ENCODE measurements around the gene PLEKHG1.

Gene PLEKHG1

DNA sequence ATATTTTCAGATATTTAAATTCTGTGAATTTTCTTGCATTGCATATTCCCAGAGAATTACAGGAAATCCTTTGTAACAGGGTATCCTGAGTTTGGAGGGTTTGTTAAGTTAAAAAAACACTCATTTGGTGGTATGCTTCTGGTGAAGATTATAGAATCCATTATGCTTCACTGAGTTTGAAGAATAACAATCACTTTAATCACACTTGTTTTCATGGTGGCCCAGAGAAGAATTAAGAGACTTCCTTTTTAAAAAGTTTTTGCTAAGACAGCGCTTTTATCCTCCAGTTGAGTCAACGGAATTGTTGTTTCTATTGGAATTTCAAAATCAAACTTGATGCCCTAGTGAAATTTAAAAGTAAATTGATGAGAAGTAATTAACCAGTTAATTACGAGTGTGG, 17.4 kb downstream of the PLEKHG1 start:
- DNase-seq (ENCODE audit: low read depth, low spot score) = no peak
- ChIA-PET CTCF (no interaction called here), POLR2A (no interaction called here)
- TF ChIP-seq, protein P1, sequence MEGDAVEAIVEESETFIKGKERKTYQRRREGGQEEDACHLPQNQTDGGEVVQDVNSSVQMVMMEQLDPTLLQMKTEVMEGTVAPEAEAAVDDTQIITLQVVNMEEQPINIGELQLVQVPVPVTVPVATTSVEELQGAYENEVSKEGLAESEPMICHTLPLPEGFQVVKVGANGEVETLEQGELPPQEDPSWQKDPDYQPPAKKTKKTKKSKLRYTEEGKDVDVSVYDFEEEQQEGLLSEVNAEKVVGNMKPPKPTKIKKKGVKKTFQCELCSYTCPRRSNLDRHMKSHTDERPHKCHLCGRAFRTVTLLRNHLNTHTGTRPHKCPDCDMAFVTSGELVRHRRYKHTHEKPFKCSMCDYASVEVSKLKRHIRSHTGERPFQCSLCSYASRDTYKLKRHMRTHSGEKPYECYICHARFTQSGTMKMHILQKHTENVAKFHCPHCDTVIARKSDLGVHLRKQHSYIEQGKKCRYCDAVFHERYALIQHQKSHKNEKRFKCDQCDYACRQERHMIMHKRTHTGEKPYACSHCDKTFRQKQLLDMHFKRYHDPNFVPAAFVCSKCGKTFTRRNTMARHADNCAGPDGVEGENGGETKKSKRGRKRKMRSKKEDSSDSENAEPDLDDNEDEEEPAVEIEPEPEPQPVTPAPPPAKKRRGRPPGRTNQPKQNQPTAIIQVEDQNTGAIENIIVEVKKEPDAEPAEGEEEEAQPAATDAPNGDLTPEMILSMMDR (IDR thresholded peaks at IDR 0.05; ENCODE audit: insufficient read depth, low read length, missing control alignments) = no peak
- no peak overlapping the region for H3K4me3 ChIP-seq (ENCODE audit: low read depth, low read length)

DNA sequence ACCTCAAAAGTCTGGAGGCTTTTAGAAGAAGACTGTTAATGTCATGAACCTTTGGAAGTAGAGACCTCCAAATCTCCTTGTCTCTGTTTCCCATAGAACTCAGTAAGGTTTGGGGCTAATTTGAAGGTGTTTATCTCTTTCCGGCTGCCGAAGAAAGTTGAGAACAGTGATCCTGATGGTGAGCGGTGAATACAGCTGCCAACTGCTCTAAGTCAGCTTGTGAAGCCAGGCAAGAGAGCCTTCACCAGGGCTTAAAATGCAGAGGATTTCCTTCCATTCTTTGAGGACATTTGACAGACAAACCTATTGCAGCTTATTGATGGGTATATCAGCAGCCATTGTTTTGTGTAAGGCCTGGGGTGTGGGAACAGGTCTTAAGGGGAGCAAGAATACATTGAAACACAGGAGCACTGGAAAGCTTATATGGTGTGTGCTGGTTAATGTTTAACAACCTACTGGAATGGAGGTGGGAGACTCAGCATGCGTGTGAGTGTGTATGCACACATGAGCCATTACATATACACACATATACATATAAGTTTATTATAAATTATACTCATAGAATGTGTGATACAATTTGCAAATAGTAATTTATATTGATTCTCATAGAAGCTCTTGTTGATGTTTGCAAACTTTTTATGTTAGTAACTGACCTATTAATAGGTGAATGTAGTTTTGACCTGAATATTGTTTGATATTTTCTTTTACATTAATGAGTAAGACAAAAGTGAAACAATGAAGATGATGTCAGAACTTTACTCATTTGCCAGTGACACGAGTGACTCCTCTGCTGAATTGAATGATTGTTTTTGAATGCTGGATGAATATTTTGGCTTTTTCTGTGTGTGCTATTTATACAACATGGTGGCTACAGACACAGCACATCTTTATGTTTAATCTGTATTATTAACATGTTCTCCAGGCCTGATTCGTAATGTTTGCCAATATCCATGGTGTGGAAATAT, 18.1 kb downstream of the PLEKHG1 start:
- POLR2A ChIA-PET = no interaction called here
- TF ChIP-seq, protein P1 (IDR thresholded peaks at IDR 0.05; ENCODE audit: insufficient read depth, low read length, missing control alignments) = no peak
- H3K4me3 ChIP-seq (ENCODE audit: low read depth, low read length) = no peak overlapping the region
- CTCF ChIA-PET = no interaction called here
- DNase-seq (ENCODE audit: low read depth, low spot score) = no peak

DNA sequence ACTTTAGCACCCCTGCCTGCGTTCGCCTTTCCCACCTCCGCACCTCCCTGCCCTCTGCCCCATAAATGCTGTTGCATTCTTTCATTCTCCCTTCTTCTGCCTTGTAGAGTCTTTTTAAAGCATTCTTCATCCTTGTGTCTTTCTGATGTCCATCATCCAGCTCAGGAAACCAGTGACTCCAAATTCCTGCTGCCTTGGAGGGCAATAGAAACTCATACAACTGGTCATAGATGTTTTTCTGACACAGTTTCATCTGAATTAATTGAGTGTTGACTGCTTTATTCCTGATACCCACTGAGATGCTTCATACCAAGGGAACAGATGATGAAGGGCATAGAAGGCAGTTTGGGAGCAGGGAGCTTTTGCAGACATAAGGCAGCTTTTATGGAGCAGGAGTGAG, 19.6 kb downstream of the PLEKHG1 start:
- TF ChIP-seq, protein P1 (IDR thresholded peaks at IDR 0.05; ENCODE audit: insufficient read depth, low read length, missing control alignments) = no peak
- H3K4me3 ChIP-seq (ENCODE audit: low read depth, low read length) = no peak overlapping the region
- no peak for DNase-seq (ENCODE audit: low read depth, low spot score)
- CTCF ChIA-PET = no interaction called here
- POLR2A ChIA-PET = no interaction called here

DNA sequence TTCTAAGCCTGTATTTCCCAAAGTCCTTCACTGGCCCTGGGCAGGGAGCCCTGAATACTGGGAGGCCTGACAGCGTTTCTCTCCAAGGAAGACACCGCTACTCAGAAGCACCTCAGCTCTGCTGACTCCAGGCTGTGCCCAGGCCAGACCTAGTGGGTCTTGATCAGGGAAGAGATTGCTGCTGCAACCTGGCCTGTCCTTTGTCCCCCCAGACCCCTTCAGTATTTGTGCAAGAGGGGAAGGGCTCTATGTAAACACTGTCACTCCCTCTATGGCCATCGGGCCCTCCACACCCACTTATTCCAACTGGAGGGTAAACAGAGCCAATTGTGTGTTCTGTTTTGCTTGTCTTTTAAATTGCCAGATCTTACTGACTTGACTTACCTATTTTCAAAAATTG, 20.6 kb downstream of the PLEKHG1 start:
- no peak overlapping the region for H3K4me3 ChIP-seq (ENCODE audit: low read depth, low read length)
- ChIA-PET POLR2A (no interaction called here), CTCF (no interaction called here)
- TF ChIP-seq, protein P1 (IDR thresholded peaks at IDR 0.05; ENCODE audit: insufficient read depth, low read length, missing control alignments) = no peak
- no peak for DNase-seq (ENCODE audit: low read depth, low spot score)

DNA sequence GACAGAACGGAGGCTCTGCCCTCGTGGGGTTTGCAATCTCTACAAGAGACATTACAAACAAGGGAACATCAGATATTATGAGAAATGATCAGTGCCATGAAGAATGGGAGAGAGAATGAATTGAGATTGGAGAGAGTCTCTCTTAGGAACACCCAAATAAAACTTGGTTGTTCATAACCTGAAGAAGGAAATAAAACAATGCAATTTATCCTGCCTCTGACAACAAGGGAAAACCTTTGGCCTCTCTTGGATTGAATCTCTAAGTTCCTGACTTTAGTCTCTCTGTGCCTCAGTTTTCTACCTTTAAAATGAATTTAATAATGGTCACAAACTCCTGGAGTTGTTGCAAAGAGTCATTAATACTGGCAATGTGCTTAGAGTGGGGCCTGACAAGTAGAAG, 21.1 kb downstream of the PLEKHG1 start:
- CTCF ChIA-PET = no interaction called here
- no peak overlapping the region for H3K4me3 ChIP-seq (ENCODE audit: low read depth, low read length)
- no peak for DNase-seq (ENCODE audit: low read depth, low spot score)
- TF ChIP-seq, protein P1 (IDR thresholded peaks at IDR 0.05; ENCODE audit: insufficient read depth, low read length, missing control alignments) = no peak
- POLR2A ChIA-PET = no interaction called here

DNA sequence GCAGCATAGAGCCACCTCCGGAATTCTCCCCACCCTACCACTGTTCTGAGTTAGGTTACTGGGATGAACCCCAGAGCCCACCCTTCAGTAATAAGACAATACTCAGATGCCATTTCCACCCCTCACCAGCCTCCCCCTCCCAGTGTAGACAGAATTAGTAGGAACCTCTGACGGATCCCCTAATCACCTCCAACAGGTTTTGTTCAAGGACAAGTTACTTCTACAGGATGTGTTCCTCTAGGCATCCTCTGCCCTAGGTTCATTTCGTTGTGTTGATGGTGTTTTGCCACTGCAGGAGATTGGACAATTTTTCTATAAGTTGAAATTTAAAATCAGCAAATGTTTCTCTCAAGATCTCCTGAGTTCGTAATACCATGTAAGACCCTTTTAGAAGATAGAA, 22.8 kb downstream of the PLEKHG1 start:
- TF ChIP-seq, protein P1 (IDR thresholded peaks at IDR 0.05; ENCODE audit: insufficient read depth, low read length, missing control alignments) = no peak
- no peak for DNase-seq (ENCODE audit: low read depth, low spot score)
- POLR2A ChIA-PET = no interaction called here
- H3K4me3 ChIP-seq (ENCODE audit: low read depth, low read length) = no peak overlapping the region
- CTCF ChIA-PET = interaction anchor here (1.0 kb wide), 1 partner anchor 21 kb away, joined by 3 read pairs; no protein-coding TSS in a partner anchor
